ENCODE measurements around the gene ZIC5. TPM values are rescaled to one million over a fixed set of nuclear protein-coding genes. Genes with fewer than 3 reads are reported as not detected.
A peak's percentile ranks its signal among the peaks of the same experiment; 100 is the strongest.

The ZIC5 gene
- total and polyA plus RNA-seq, 3 experiments from 2014 or later = not detected

DNA sequence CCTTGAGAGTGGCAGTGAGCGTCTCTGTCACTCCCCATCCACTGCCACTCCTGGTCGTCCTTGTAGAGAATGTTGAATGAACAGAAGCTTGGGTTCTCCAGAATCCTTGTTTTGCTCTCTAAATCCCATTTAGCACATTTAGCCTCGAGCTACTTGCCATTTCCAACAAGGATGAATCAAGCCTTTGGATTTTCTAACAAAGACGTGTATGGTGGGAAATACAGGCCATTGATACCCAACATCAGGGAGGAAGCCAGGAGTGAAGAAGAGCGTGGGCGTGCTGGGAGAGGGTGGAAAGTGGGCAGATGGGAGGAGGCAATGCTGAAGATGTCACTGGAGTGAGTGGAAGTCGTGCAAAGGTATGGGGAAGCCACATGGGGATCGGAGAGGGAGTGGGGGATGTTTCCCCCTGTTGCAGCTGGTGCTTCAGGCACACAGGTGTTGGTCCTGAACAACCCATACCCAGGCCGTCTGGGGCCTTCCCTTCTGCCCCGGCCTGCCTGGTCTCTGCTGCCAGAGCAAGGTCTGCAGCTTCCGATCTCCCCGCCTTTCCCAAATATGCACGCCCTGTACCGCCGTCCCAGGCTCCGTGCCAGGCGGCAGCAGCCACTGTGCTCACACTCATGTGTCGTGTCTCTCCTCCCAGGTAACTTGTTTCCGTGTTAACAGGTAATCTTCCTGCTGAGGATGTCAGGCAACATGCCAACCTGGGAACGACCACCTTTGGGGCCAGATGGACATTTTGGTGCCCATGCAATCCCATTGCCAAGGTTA, 48.7 kb downstream of the ZIC5 start:
- H3K27me3 Mint-ChIP-seq = peaks cover 0 to 38% of the 10 kb centered on the region in 2 donors
- ChIA-PET CTCF (no interaction called here), POLR2A (no interaction called here)
- peaks cover 0 to 2% (median 0%) of the 10 kb centered on the region in 5 donors for H3K9me3 Mint-ChIP-seq
- H3K36me3 Mint-ChIP-seq = no peaks in the 10 kb centered on the region
- peak overlapping the region in 1 of 7 donors; percentile 69 for H3K4me3 Mint-ChIP-seq
- DNase-seq = no peak
- Histone ChIP-seq H3K27me3 (ENCODE audit: insufficient read depth, low read length, poor library complexity, severe bottlenecking) (no peaks in the 10 kb centered on the region), H3K9me3 (ENCODE audit: low read length) (no peaks in the 10 kb centered on the region), H3K4me1 (ENCODE audit: insufficient read depth, low read length) (no peaks in the 10 kb centered on the region), H3K36me3 (ENCODE audit: insufficient read depth, low read length) (no peaks in the 10 kb centered on the region), H3K27ac (ENCODE audit: low read depth, low read length) (no peak overlapping the region), H3K4me3 (ENCODE audit: low read length) (no peak overlapping the region)
- no peaks in the 10 kb centered on the region for H3K4me1 Mint-ChIP-seq
- H3K27ac Mint-ChIP-seq = no peak overlapping the region

DNA sequence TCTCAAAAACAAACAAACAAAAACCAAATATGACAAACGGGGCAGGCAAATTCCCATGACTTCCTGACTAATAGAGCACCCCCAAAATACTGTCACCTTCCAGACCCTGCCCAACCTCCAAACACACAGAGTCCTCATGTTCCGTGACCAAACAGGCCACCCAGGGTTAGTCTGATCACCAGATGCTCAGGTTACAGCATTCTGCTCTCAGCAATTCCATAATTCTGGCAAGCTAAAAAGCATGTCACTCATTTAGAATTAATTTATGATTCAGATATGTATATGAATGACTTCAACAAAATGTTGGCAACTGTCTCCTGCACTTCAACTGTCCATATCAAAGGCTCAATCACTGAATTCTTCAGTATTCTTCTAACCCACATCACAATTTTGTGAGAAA, 52.4 kb downstream of the ZIC5 start:
- H3K36me3 ChIP-seq (ENCODE audit: insufficient read depth, low read length) = no peaks in the 10 kb centered on the region
- ChIA-PET CTCF (interaction anchor here (1.2 kb wide), 1 partner anchor 261 kb away, joined by 3 read pairs; no protein-coding TSS in a partner anchor), POLR2A (no interaction called here)
- H3K9me3 Mint-ChIP-seq = peaks cover 0 to 2% (median 0%) of the 10 kb centered on the region in 5 donors
- no peaks in the 10 kb centered on the region for H3K9me3 ChIP-seq (ENCODE audit: low read length)
- peaks cover 3 to 6% (median 4%) of the 10 kb centered on the region in 3 donors for H3K4me1 Mint-ChIP-seq
- H3K4me1 ChIP-seq (ENCODE audit: insufficient read depth, low read length) = no peaks in the 10 kb centered on the region
- H3K4me3 ChIP-seq (ENCODE audit: low read length) = no peak overlapping the region
- no peaks in the 10 kb centered on the region for H3K36me3 Mint-ChIP-seq
- no peaks in the 10 kb centered on the region for H3K27me3 ChIP-seq (ENCODE audit: insufficient read depth, low read length, poor library complexity, severe bottlenecking)
- no peak overlapping the region for H3K4me3 Mint-ChIP-seq
- DNase-seq = no peak
- no peak overlapping the region for H3K27ac ChIP-seq (ENCODE audit: low read depth, low read length)
- peaks cover 0 to 22% of the 10 kb centered on the region in 2 donors for H3K27me3 Mint-ChIP-seq
- H3K27ac Mint-ChIP-seq = no peak overlapping the region

DNA sequence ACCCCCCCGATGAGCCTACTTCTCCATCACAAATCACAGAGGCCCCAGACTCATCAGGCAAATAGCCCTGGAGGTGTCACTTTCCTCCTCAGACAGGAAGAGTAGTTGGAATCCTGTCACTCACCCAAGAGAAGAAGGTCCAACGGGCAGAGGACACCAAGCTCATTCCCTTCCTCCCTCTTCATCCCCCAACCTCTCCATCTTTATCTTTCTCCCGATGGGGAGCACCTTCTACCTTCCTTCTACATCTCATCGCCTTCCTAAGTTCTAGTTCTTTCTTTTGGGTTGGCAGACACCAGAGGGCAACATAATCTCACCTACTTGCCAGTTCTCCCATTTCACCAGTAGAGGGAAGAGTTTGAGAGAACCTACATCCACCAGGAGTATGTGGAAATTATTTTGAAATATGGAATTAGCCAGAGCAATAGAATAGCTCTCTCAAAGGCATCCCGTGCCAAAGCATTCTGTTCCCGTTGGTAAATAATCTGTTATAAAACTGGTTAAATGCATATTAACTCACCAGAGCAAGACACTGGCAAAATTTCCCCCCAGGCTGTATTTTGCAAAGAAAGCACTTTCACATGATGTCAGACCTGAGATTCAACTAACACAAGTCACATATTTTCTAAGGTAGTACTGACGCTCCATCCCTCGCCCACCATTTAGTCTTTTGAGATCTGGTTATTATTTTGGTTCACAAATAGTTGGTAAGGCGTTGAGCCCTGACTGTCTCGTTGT, 55.0 kb downstream of the ZIC5 start:
- peaks cover 11% of the 10 kb centered on the region for H3K4me1 ChIP-seq (ENCODE audit: insufficient read depth, low read length)
- peaks cover 0 to 5% of the 10 kb centered on the region in 2 donors for H3K27me3 Mint-ChIP-seq
- peak in 2 of 5 donors; percentile 29 to 45 for DNase-seq
- POLR2A ChIA-PET = no interaction called here
- H3K27me3 ChIP-seq (ENCODE audit: insufficient read depth, low read length, poor library complexity, severe bottlenecking) = no peaks in the 10 kb centered on the region
- CTCF ChIA-PET = interaction anchor here (0.7 to 2.8 kb wide), 11 partner anchors 9 to 598 kb away, joined by 3 to 19 read pairs (median 6); no protein-coding TSS in a partner anchor
- H3K9me3 ChIP-seq (ENCODE audit: low read length) = no peaks in the 10 kb centered on the region
- H3K4me3 ChIP-seq (ENCODE audit: low read length) = no peak overlapping the region
- H3K27ac ChIP-seq (ENCODE audit: low read depth, low read length) = no peak overlapping the region
- peaks cover 9 to 16% (median 16%) of the 10 kb centered on the region in 3 donors for H3K4me1 Mint-ChIP-seq
- H3K4me3 Mint-ChIP-seq = no peak overlapping the region
- no peaks in the 10 kb centered on the region for H3K9me3 Mint-ChIP-seq
- no peaks in the 10 kb centered on the region for H3K36me3 ChIP-seq (ENCODE audit: insufficient read depth, low read length)
- no peak overlapping the region for H3K27ac Mint-ChIP-seq
- peaks cover 0 to 2% (median 0%) of the 10 kb centered on the region in 3 donors for H3K36me3 Mint-ChIP-seq

DNA sequence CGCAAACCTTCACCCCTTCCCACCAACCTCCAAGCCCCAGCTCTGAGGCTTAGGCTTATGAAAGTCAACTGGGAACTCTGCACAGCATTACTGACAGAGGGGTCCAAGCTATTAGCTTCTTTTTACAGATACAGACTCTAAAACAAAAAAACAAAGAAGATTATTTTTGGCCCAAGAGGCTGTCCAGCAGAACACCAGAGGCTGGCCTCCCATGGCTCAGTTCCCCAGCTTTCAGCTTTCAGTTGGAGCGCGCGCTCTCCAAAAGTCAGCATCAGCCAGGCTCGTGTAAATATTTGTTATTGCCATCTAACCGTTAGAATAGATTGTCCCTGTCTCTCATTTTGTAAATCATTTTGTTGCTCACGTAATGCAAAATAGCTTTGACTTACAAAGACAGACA, 58.4 kb downstream of the ZIC5 start:
- CTCF ChIA-PET = interaction anchor here (0.7 to 2.7 kb wide), 4 partner anchors 14 to 675 kb away, joined by 3 to 16 read pairs (median 6); partner anchors contain the start of gene GGACT
- no peak overlapping the region for H3K4me3 Mint-ChIP-seq
- Histone ChIP-seq H3K4me1 (ENCODE audit: insufficient read depth, low read length) (peaks cover 15% of the 10 kb centered on the region), H3K27ac (ENCODE audit: low read depth, low read length) (no peak overlapping the region), H3K36me3 (ENCODE audit: insufficient read depth, low read length) (no peaks in the 10 kb centered on the region), H3K27me3 (ENCODE audit: insufficient read depth, low read length, poor library complexity, severe bottlenecking) (no peaks in the 10 kb centered on the region), H3K4me3 (ENCODE audit: low read length) (no peak overlapping the region), H3K9me3 (ENCODE audit: low read length) (no peaks in the 10 kb centered on the region)
- peaks cover 11 to 29% (median 24%) of the 10 kb centered on the region in 3 donors for H3K4me1 Mint-ChIP-seq
- no peak for DNase-seq
- no peak overlapping the region for H3K27ac Mint-ChIP-seq
- POLR2A ChIA-PET = no interaction called here
- H3K27me3 Mint-ChIP-seq = peaks cover under 1 to 17% of the 10 kb centered on the region in 2 donors
- H3K36me3 Mint-ChIP-seq = peaks cover 0 to 7% (median 0%) of the 10 kb centered on the region in 3 donors
- no peaks in the 10 kb centered on the region for H3K9me3 Mint-ChIP-seq

Other genes with a start within 250 kb of the ZIC5 start
- not detected for gene ZIC2, start 10.0 kb upstream of the ZIC5 start, total RNA-seq
- not detected for gene ZIC2, start 10.0 kb upstream of the ZIC5 start, polyA plus RNA-seq
- 1 to 10 TPM; 6.1 to 6.2 TPM for gene PCCA, start 117.3 kb upstream of the ZIC5 start, total RNA-seq
- gene PCCA, start 117.3 kb upstream of the ZIC5 start, polyA plus RNA-seq = 9.5 TPM